Neutrophil (primary cell): Measurements from ENCODE around the gene CDH26.
A peak's percentile ranks its signal among the peaks of the same experiment; 100 is the strongest.

ENCODE experiments used
- H3K27ac ChIP-seq: fragments of 200-600 bp; sonication (generic); 2 replicates; pipeline ENCODE4 v1.5.1; 2016; ENCODE audit warnings: mild to moderate bottlenecking, moderate library complexity
- H3K27me3 ChIP-seq: fragments of 200-600 bp; sonication (generic); 2 replicates; pipeline ENCODE4 v1.6.0; 2016; ENCODE audit warnings: mild to moderate bottlenecking
- H3K36me3 ChIP-seq: fragments of 200-600 bp; sonication (generic); 2 replicates; pipeline ENCODE4 v1.5.1; 2017
- H3K4me1 ChIP-seq, 2 experiments: fragments of 200-600 bp in 1 of 2; sonication (generic) in 1 of 2; 1 replicate in 1 of 2; 2 replicates in 1 of 2; pipeline versions ENCODE4 v1.5.1 to v1.6.1; 2013 to 2016; ENCODE audit warnings: low read depth in 1 of 2, low read length in 1 of 2, mild to moderate bottlenecking in 1 of 2, moderate library complexity in 1 of 2; ENCODE audit not compliant: control insufficient read depth in 1 of 2, insufficient read depth in 1 of 2
- H3K4me3 ChIP-seq, 2 experiments: fragments of 200-600 bp in 1 of 2; sonication (generic) in 1 of 2; 1 replicate in 1 of 2; 2 replicates in 1 of 2; pipeline ENCODE4 v1.5.1; 2013 to 2016; ENCODE audit warnings: low read depth in 1 of 2, low read length in 1 of 2, mild to moderate bottlenecking in 1 of 2, moderate library complexity in 1 of 2
- H3K9me3 ChIP-seq: fragments of 200-600 bp; sonication (generic); 2 replicates; pipeline ENCODE4 v1.5.1; 2016
- CTCF ChIP-seq: fragments of 200-600 bp; sonication (generic); IDR thresholded peaks from 2 replicates; pipeline ENCODE4 v1.5.1; 2016; ENCODE audit warnings: antibody characterized with exemption

Gene CDH26

GRCh38 chr20:59925359-59925758 lies 32.9 kb upstream of the CDH26 start:
- Histone ChIP-seq H3K4me1 (no peaks in the 10 kb centered on the region), H3K27ac (no peak overlapping the region), H3K9me3 (no peaks in the 10 kb centered on the region), H3K36me3 (no peaks in the 10 kb centered on the region), H3K27me3 (peaks cover 9% of the 10 kb centered on the region), H3K4me3 (no peak overlapping the region)
- no peak for TF ChIP-seq CTCF

- Histone ChIP-seq H3K9me3 (no peaks in the 10 kb centered on the region), H3K36me3 (no peaks in the 10 kb centered on the region), H3K4me3 (no peak overlapping the region), H3K4me1 (no peaks in the 10 kb centered on the region), H3K27ac (no peak overlapping the region), H3K27me3 (peaks cover 9% of the 10 kb centered on the region)
- no peak for TF ChIP-seq CTCF
Observed at GRCh38 chr20:59925899-59926298, 32.3 kb upstream of the CDH26 start.

GRCh38 chr20:59931511-59932312 lies 26.5 kb upstream of the CDH26 start:
- Histone ChIP-seq H3K4me3 (no peak overlapping the region), H3K36me3 (peaks cover 3% of the 10 kb centered on the region), H3K27me3 (no peaks in the 10 kb centered on the region), H3K4me1 (peaks cover 24 to 38% of the 10 kb centered on the region in 2 experiments), H3K27ac (no peak overlapping the region), H3K9me3 (no peaks in the 10 kb centered on the region)
- TF ChIP-seq CTCF = no peak

- peaks cover 34 to 49% of the 10 kb centered on the region in 2 experiments for H3K4me1 ChIP-seq
- peak overlapping the region; percentile 69 to 77 for H3K4me3 ChIP-seq
- no peak for TF ChIP-seq CTCF
- H3K9me3 ChIP-seq = no peaks in the 10 kb centered on the region
- no peak overlapping the region for H3K27ac ChIP-seq
- H3K27me3 ChIP-seq = no peaks in the 10 kb centered on the region
- peaks cover 3% of the 10 kb centered on the region for H3K36me3 ChIP-seq
Observed at GRCh38 chr20:59932616-59933295, 25.5 kb upstream of the CDH26 start.

GRCh38 chr20:59933296-59933848 lies 24.9 kb upstream of the CDH26 start, which contains the start of gene SYCP2:
Gene SYCP2, minus strand, starts transcription at chr20:59933637. Its CDS starts 11,224 bp downstream, at chr20:59922413.
- Histone ChIP-seq H3K27me3 (no peaks in the 10 kb centered on the region), H3K4me1 (peaks cover 41 to 55% of the 10 kb centered on the region in 2 experiments), H3K27ac (peak within 1 kb of the TSS; percentile 72), H3K36me3 (peaks cover 3% of the 10 kb centered on the region), H3K9me3 (no peaks in the 10 kb centered on the region), H3K4me3 (peak within 1 kb of the TSS; percentile 69 to 77)
- TF ChIP-seq CTCF = no peak
